ENCODE results near the gene CACNA2D1. TPM values are rescaled to one million over a fixed set of nuclear protein-coding genes. Genes with fewer than 3 reads are reported as not detected.

CACNA2D1 gene
- total and polyA plus RNA-seq, 7 donors: 0.23 to 115 (median 59.7) TPM

DNA sequence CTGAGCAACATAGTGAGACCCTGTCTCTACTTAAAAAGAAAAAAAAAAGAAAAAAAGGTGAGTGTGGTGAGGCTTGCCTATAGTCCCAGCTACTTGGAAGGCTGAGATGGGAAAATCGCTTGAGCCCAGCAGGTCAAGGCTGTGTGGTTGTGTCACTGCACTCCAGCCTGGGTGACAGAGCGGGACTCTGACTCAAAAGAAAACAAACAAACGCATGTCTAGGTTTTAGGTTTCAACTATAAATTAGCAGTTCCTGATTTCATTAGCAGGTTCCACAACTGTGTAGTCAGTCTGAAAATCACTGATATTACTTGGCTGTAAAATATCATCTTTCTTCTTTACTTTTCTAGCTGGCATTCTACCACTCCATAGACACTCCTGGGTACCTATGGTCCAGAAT, 518.0 kb downstream of the CACNA2D1 start:
- DNase-seq: no peak

DNA sequence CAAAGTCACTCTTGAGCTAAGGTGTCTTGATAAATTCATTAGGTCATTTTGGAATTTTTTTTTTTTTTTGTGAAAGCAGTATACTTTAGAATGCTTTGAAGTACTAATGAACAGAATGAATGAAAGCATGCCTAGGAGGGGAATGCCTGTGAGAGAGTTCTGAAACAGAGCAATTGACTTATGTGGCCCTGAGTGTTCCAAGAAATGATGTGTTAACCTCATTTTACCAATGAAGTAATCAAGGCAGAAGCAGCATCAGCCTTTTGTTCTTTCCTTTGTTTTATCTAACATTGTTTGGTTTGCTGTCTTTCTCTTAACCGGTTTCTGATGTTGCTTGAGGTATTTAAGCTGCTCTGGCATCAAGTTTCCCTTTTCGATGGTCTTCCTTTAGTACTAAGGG, 519.1 kb downstream of the CACNA2D1 start:
- no peaks in the 10 kb centered on the region for H3K27me3 ChIP-seq
- no peaks in the 10 kb centered on the region for H3K9me3 ChIP-seq
- TF ChIP-seq CTCF (IDR thresholded peaks at IDR 0.05): no peak
- TF ChIP-seq POLR2AphosphoS5 (IDR thresholded peaks at IDR 0.05): no peak
- no peak for TF ChIP-seq POLR2A (IDR thresholded peaks at IDR 0.05)
- no peak for TF ChIP-seq EP300 (IDR thresholded peaks at IDR 0.05)
- 69 to 70% methylated on average over 2 of the region's 2 CpGs for WGBS, 2 donors
- no peak for DNase-seq
- no peaks in the 10 kb centered on the region for H3K4me1 ChIP-seq
- H3K4me3 ChIP-seq: no peak overlapping the region
- H3K27ac ChIP-seq: no peak overlapping the region
- intact Hi-C loops (cut with DNase I): no loop called here
- H3K36me3 ChIP-seq: no peaks in the 10 kb centered on the region

More for the DNA sequence above, 518.0 kb downstream of the CACNA2D1 start:
- H3K4me3 ChIP-seq: no peak overlapping the region
- TF ChIP-seq CTCF (IDR thresholded peaks at IDR 0.05) (no peak), POLR2AphosphoS5 (IDR thresholded peaks at IDR 0.05) (no peak), POLR2A (IDR thresholded peaks at IDR 0.05) (no peak), EP300 (IDR thresholded peaks at IDR 0.05) (no peak)
- intact Hi-C loops (cut with DNase I): no loop called here
- WGBS, 2 donors: 75 to 77% methylated on average over 3 of the region's 3 CpGs
- H3K4me1 ChIP-seq: no peaks in the 10 kb centered on the region
- no peaks in the 10 kb centered on the region for H3K9me3 ChIP-seq
- H3K27ac ChIP-seq: no peak overlapping the region
- no peaks in the 10 kb centered on the region for H3K27me3 ChIP-seq
- H3K36me3 ChIP-seq: no peaks in the 10 kb centered on the region

DNA sequence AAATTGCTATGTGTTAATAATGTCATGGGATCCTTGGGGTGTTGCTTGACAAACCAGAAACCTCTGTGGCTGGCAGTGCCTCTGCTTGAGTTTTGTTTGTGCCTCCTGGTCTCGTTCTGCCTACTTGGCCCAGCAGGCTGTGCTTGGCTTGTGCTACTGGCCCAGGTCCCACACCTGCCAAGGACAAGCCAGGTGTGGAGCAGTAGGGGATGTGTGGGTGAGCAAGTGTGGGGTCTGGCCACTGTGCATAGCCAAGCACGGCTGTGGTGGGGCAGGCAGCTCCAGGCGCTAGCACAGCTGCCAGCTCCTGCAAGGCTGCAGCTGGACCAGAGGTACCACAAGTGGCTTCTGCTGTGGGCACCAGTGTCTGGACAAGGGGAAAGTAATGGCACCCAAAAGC, 524.1 kb downstream of the CACNA2D1 start:
- no peak for DNase-seq
- no peaks in the 10 kb centered on the region for H3K36me3 ChIP-seq
- H3K4me1 ChIP-seq: no peaks in the 10 kb centered on the region
- intact Hi-C loops (cut with DNase I): no loop called here
- WGBS, 2 donors: 84 to 94% methylated on average over 3 of the region's 3 CpGs
- H3K9me3 ChIP-seq: peaks cover 0 to 6% (median under 1%) of the 10 kb centered on the region in 4 donors
- TF ChIP-seq CTCF (IDR thresholded peaks at IDR 0.05) (no peak), POLR2AphosphoS5 (IDR thresholded peaks at IDR 0.05) (no peak)
- no peak overlapping the region for H3K27ac ChIP-seq
- no peaks in the 10 kb centered on the region for H3K27me3 ChIP-seq
- H3K4me3 ChIP-seq: no peak overlapping the region

DNA sequence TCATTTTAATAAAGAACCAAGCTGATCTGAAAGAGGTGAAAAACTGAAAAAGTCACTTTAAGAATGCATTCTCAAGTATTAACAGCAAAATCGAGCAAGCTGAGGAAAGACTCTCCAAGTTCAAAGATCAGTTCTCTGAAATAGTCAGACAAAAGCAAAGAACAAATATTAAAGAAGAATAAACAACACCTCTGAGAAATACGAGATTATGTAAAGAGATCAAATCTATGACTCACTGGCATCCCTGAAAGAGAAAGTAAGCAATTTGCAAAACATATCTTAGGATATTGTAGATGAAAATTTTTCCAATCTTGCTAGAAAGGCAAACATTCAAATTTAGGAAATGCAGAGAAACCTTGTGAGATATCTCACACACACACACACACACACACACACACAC, 535.4 kb downstream of the CACNA2D1 start:
- H3K27me3 ChIP-seq: no peaks in the 10 kb centered on the region
- no peaks in the 10 kb centered on the region for H3K36me3 ChIP-seq
- DNase-seq: no peak
- H3K9me3 ChIP-seq: peaks cover 0 to 4% (median 0%) of the 10 kb centered on the region in 4 donors
- TF ChIP-seq POLR2AphosphoS5 (IDR thresholded peaks at IDR 0.05): no peak
- no peak for TF ChIP-seq EP300 (IDR thresholded peaks at IDR 0.05)
- TF ChIP-seq CTCF (IDR thresholded peaks at IDR 0.05): no peak
- no peak for TF ChIP-seq POLR2A (IDR thresholded peaks at IDR 0.05)
- H3K27ac ChIP-seq: no peak overlapping the region
- no peak overlapping the region for H3K4me3 ChIP-seq
- H3K4me1 ChIP-seq: no peaks in the 10 kb centered on the region
- intact Hi-C loops (cut with DNase I): no loop called here
- whole genome bisulfite sequencing, 2 donors: 13 to 61% methylated on average over 2 of the region's 2 CpGs

GRCh38 chr7:81903115-81903514, 540.5 kb downstream of the CACNA2D1 start:
- WGBS, 2 donors: 92 to 95% methylated on average over 2 of the region's 2 CpGs
- Histone ChIP-seq H3K27ac (no peak overlapping the region), H3K36me3 (no peaks in the 10 kb centered on the region), H3K27me3 (no peaks in the 10 kb centered on the region), H3K4me3 (no peak overlapping the region), H3K9me3 (no peaks in the 10 kb centered on the region), H3K4me1 (no peaks in the 10 kb centered on the region)
- TF ChIP-seq CTCF (IDR thresholded peaks at IDR 0.05) (no peak), POLR2AphosphoS5 (IDR thresholded peaks at IDR 0.05) (no peak), EP300 (IDR thresholded peaks at IDR 0.05) (no peak), POLR2A (IDR thresholded peaks at IDR 0.05) (no peak)
- DNase-seq: no peak
- intact Hi-C loops (cut with DNase I): no loop called here
